D721Med (cell line): ENCODE results near the gene TNIK.
"Not testable (repeated sequence)": the region's sequence is repeated elsewhere in the genome, so short reads cannot be mapped to it uniquely, and the experiment has no call there.

Experiments used
- DNase-seq: peaks from one replicate; pipeline ENCODE4 v3.0.0; 2011; ENCODE audit warnings: low spot score; ENCODE audit not compliant: insufficient read length
- FAIRE-seq: peaks from 2 replicates; lab custom pipeline; 2011; peaks lifted over from hg19 to GRCh38; lab: Jason Lieb, UNC
- CTCF ChIP-seq: IDR thresholded peaks from 2 replicates; pipeline ENCODE4 v1.5.1; 2012; ENCODE audit warnings: mild to moderate bottlenecking, control low read depth; ENCODE audit not compliant: insufficient read depth; ENCODE audit errors: missing control alignments

The TNIK gene

GRCh38 chr3:171374260-171374659 is 85.9 kb downstream of the TNIK start:
- TF ChIP-seq CTCF, result no peak
- DNase-seq (no peak), FAIRE-seq (peak; percentile 68)

- DNase-seq, result no peak
Measured at GRCh38 chr3:171373711-171374110, 86.5 kb downstream of the TNIK start.

GRCh38 chr3:171372694-171373093 is 87.5 kb downstream of the TNIK start:
- DNase-seq (no peak), FAIRE-seq (no peak)
- TF ChIP-seq CTCF, result no peak

More at GRCh38 chr3:171373711-171374110, 86.5 kb downstream of the TNIK start:
- no peak for TF ChIP-seq CTCF
- no peak for FAIRE-seq

- no peak for TF ChIP-seq CTCF
- FAIRE-seq (no peak), DNase-seq (no peak)
Measured at GRCh38 chr3:171371354-171371753, 88.9 kb downstream of the TNIK start.

- no peak for TF ChIP-seq CTCF
- no peak for FAIRE-seq
- DNase-seq, result no peak
Measured at GRCh38 chr3:171369156-171369555, 91.0 kb downstream of the TNIK start.

- not testable (repeated sequence) for FAIRE-seq, DNase-seq
Measured at GRCh38 chr3:171366738-171367137, 93.5 kb downstream of the TNIK start.

GRCh38 chr3:171366043-171366442 is 94.2 kb downstream of the TNIK start:
- no peak for TF ChIP-seq CTCF
- no peak for DNase-seq
- no peak for FAIRE-seq

GRCh38 chr3:171365489-171365888 is 94.7 kb downstream of the TNIK start:
- FAIRE-seq (no peak), DNase-seq (no peak)
- no peak for TF ChIP-seq CTCF
